DMS53 (cell line): Measurements from ENCODE around the gene DDX42.
A peak's percentile ranks its signal among the peaks of the same experiment; 100 is the strongest.
"Not testable (repeated sequence)": the region's sequence is repeated elsewhere in the genome, so short reads cannot be mapped to it uniquely, and the experiment has no call there.

ENCODE experiments used
- DNase-seq: peaks from one replicate; lab custom pipeline; 2025; lab: John Stamatoyannopoulos, UW

Gene DDX42

DNA sequence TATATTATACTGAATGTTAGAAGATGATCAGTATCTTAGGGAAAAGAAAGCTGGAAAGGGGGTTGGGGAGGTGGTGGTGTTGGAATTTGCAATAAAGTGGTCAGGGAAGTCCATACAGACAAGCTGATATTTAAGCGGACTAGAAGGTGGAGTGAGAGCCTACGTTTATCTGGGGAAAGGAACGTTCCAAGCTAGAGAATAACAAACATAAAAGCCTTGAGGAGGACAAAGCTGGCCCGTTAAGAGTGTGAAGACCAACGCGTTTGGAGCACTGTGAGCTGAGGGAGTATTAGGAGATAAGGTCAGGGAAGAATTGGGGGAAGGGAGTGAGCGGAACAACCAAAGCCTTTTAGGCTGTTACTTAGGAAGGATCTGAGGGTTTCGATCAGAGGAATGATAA lies 1.4 kb downstream of the DDX42 start:
- DNase-seq, result no peak

- DNase-seq, result peak; percentile 21
Observed at GRCh38 chr17:63780507-63780906, 6.5 kb downstream of the DDX42 start.

- DNase-seq, result no peak
Observed at GRCh38 chr17:63780928-63781327, 7.0 kb downstream of the DDX42 start.

DNA sequence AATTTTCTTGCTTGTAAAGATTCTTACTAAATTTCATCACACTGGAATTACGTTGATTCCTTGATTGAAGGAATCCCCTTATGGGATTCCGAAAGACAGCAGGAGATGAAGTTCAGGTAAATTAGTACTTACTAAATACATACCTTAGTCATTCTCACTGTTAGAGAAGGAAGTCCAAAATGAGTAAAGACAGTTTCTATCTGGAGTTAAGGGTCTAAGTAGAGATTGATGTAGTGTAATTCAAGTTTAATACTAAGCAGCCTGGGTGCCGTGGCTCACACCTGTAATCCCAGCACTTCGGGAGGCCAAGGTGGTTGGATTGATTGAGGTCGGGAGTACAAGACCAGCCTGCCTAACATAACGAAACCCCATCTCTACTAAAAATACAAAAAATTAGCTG lies 9.6 kb downstream of the DDX42 start:
- no peak for DNase-seq

- no peak for DNase-seq
Observed at GRCh38 chr17:63785556-63785955, 11.6 kb downstream of the DDX42 start.

DNA sequence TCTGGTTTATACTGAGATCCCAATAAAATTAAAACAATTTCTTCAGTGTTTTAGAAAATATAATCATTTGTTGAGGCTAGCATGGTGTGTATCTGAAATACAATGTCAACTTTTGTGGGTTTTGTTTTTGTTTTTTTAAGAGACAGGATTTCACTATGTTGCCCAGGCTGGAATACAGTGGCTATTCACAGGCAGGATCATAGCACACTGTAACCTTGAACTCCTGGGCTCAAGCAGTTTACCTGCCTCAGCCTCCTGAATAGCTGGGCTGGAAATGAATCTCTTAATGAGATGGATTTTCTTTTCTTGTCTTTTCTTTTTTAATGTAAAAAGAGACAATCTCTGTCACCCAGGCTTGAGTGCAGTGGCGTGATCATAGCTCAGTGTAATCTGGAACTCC lies 12.1 kb downstream of the DDX42 start:
- DNase-seq, result no peak

DNA sequence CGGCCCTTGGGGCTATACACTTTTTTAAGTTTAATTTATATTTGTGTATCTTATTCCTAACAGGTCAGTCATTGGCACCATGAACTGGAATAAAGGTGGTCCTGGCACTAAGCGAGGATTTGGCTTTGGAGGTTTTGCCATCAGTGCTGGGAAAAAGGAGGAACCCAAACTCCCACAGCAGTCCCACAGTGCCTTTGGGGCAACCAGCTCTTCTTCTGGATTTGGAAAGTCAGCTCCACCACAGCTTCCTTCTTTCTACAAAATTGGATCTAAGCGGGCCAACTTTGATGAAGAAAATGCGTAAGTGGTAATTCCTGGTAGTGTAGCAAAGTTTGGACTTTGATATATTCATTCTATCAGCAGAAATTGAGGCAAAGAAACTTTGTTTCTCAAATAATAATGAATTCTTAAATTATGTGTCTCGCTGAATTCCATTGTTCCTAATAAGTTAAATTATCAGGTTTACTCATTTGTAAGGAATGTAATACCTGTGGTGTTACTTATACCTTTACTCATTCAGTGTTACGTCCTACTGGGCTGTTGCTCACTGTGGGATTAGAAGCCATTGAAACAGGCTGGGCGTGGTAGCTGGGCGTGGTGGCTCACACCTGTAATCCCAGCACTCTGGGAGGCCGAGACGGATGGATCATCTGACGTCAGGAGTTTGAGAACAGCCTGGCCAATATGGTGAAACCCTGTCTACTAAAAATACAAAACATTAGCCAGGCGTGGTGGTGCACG lies 13.2 kb downstream of the DDX42 start:
- DNase-seq, result no peak

DNA sequence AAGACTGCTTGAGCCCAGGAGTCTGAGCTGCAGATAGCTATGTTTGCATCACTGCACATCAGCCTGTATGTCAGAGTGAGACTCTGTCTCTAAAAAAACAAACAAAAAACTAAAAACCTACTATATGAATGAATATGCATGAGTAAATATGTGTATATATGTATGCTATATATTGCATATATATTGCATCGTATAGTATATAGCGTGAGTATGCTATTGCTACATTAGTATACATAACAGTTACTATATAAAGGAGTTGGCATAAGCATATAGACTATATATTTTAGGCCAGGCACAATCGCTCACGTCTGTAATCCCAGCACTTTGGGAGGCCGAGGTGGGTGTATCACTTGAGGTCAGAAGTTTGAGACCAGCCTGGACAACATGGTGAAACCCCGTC lies 16.1 kb downstream of the DDX42 start:
- DNase-seq, result no peak

GRCh38 chr17:63792055-63792729 lies 18.2 kb downstream of the DDX42 start:
- DNase-seq, result no peak

GRCh38 chr17:63796375-63796774 lies 22.4 kb downstream of the DDX42 start:
- not testable (repeated sequence) for DNase-seq

- no peak for DNase-seq
Observed at GRCh38 chr17:63798572-63799106, 24.7 kb downstream of the DDX42 start.

DNA sequence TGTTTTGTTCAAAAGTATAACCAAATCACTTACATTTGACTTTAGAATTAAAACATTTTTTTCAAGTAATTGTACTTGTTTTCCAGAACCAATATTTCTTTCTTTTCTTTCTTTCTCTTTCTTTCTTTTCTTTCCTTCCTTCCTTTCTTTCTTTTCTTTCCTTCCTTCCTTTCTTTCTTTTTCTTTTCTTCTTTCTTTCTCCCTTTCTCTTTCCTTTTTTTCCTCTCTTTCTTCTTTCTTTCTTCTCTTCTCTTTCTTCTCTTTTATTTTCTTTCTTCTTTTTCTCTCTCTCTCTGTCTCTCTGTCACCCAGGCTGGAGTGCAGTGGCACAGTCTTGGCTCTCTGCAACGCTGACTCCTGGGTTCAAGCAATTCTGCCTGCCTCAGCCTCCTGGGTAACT lies 26.8 kb downstream of the DDX42 start:
- DNase-seq, result no peak

DNA sequence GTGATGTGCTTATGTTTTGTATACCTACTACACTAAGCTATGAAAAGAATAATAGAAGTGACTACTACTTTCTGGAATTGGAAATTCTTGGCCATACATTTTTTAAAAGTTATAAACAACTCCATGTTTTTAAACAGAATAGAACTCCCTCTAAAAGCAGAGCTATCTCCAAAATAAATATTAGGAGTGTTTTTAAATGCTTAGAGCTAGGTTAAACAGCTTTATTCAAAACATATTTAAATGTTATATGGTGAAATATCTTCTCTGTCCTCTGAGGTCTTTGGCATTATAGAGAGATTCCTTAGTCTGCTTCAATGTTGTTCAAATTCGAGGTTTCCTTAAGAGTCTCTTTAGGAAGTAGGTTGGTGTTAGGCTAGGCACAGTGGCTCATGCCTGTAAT lies 30.4 kb downstream of the DDX42 start:
- DNase-seq, result no peak

DNA sequence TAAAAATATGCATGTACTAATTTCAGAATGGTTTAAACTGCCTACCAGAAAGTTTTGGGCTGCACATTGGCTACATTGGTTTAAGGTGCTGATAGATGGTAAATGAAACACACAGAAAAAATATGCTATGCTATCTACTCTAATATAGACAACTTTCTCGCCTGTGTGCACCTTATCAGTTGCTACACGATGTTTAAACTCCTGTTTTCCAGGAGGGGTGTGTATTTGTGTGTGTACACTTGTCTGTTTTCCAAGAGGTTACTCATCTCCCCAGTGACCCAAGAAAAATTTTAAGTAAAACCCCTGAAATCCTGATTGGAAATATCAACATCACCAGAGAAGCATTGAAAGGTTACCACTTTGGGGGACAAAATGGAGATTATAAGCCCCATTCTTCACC lies 31.6 kb downstream of the DDX42 start:
- no peak for DNase-seq

- DNase-seq, result no peak
Observed at GRCh38 chr17:63809970-63810369, 36.0 kb downstream of the DDX42 start.

DNA sequence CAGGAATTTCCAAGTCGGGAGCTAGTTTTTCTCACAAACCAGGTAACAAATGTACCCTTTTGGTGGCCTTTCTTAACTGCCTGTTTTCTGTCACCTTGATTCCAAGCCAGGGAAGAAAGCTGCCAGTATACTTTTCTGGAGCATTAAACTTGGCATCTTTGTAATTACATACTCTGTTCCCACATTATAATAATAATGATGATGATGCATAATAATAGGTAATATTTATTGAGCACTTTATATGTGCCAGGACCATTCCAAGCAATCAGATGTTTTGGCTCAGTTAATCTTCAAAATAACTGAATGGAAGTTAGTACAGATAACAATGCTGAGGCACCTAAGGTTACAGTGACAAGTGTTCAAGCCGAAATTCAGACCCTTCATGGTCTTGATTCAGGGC lies 42.2 kb downstream of the DDX42 start:
- no peak for DNase-seq

DNA sequence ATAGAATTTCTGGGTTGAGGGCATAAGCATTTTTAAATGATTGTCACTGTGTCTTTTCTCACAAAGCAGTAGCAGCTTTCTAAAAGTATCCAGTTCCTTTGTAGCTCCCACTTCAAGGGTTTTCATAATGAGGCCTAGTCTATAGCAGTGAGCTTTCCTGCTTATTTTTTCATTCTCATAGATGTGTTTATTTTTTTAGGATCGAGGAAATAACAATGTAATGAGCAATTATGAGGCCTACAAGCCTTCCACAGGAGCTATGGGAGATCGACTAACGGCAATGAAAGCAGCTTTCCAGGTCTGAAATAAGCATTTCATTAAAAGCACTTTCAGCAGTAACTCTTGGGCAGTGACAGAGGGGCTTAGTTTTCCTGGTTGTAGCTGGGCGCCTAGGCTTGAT lies 42.7 kb downstream of the DDX42 start:
- no peak for DNase-seq

GRCh38 chr17:63817736-63818385 lies 43.9 kb downstream of the DDX42 start:
- no peak for DNase-seq

DNA sequence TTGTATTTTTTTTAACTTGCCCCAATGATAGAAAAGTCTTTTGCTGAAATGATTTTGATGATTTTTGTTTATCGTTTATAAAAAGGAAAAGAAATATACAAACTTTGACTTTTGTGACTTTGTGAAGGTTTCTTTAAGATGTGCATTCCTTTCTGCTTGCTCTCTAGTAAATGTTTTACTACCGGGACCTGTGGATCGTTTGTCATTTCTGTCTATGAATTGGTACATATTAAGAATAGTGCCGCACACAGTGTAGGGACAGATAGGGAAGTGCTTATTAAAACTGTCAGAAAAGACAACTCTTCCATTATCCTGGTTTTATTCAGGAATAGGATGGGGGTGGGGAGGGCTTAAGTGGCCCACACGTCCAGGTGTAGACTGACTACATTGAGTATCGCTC lies 45.2 kb downstream of the DDX42 start:
- no peak for DNase-seq

DNA sequence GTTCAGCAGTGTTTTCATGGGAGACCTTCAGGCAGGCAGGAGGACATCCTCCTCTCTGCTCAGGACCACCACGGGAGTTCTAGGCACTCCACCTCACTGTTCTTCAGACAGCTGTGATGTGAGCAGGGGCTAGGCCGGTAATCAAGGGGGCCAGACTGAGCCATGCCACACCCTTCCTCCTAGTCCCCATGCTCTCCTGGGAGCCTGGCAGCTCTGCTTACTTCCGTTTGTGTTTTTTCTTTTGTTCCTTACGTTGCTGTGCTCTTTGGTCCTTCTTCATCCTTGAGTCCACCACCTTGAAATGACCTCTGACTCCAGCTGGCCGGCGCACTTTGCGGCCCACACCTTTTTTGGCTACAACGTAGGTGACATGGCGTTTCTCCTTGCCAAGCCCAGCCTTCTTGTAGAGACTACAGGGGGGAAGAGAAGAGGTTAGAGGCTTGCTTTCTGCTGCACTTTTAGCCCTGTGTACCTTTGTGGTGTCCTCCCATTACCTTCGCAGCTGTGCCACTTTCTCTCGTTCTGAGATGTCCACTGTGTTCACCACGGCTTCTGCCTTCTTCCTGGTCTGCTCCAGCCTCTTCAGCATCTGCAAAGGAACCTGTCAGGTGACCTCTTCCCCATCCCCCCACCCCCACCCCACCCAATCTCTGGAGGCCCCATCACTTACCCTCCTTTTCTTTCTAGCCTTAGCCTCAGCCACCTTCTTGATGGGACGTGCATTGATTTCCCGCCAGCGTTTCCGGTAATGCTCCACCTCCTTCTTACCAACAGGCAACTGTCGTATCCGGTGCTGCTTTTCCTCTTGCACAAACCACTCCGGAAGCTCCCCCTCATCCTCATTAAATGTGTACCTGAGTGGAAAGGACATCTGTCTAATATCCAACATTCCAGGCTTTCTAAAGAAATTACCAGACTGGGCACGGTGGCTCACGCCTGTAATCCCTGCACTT lies 45.9 kb downstream of the DDX42 start:
- no peak for DNase-seq

DNA sequence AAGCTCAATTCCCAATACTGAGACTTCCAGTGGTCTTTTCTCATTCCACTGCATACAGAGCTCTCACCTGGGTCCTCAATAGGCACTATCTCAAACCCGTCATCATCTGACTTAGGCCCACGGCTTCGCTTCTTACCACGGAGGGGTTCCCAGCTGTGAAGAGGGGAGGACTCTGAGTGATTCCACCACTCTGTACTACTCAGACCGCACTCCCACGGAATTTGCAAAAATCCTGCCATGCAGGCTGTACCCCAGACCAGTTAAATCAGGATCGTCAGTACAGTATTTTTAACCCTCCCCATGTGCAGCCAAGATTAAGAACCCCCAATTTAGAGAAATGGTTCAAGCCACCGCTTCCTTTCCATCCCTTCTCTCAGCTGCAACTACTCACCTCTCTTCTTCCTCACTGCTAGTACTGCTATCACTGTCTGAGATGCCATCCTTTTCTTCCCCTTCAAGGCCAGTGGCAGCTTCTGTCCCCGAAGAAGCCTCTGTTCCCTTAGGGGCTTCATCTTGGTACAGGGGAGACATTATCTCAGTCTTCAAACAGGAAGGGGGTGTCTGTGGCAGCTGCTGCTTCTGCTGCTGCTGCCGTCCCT lies 47.1 kb downstream of the DDX42 start:
- DNase-seq, result no peak

DNA sequence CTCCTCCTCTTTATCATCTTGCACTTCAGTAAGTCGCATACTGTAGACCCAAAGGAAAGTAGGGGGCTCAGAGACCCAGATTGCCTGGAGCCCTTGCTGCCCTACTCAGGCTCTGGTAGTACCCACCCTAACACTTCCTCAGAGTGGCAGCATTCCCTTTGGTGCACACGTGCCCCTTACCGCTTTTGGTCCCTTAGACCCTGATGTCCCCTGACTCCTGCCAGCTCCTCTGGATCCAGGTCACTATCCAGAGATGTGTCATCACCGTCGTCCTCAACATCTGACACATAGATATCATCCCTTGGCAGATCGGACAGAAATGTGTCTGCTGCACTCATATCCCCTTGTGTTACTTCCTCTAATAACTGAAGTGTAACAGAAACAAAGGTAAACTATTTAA lies 47.8 kb downstream of the DDX42 start:
- DNase-seq, result no peak
